HG02610 (cell line): ENCODE measurements around the gene SPATA19.
"Not testable (repeated sequence)": the region's sequence is repeated elsewhere in the genome, so short reads cannot be mapped to it uniquely, and the experiment has no call there.

ENCODE experiments used
- ATAC-seq: cut with Tn5 transposase; IDR thresholded peaks from one replicate; pipeline ENCODE4 v1.9.1; 2021; ENCODE audit warnings: mild to moderate bottlenecking, moderate library complexity; ENCODE audit not compliant: unreplicated experiment

The SPATA19 gene

GRCh38 chr11:133845413-133845812 lies at the start of gene SPATA19:
SPATA19 (minus strand) TSS chr11:133845513; CDS start chr11:133845446, 67 bp downstream.
- no peak for ATAC-seq

GRCh38 chr11:133895061-133895479 lies 49.8 kb upstream of the SPATA19 start:
- ATAC-seq: no peak

GRCh38 chr11:133893381-133893780 lies 48.1 kb upstream of the SPATA19 start:
- ATAC-seq: no peak

GRCh38 chr11:133892584-133893380 lies 47.5 kb upstream of the SPATA19 start:
- ATAC-seq: no peak

GRCh38 chr11:133892126-133892525 lies 46.8 kb upstream of the SPATA19 start:
- ATAC-seq: no peak

GRCh38 chr11:133889893-133890292 lies 44.6 kb upstream of the SPATA19 start:
- no peak for ATAC-seq

GRCh38 chr11:133889188-133889587 lies 43.9 kb upstream of the SPATA19 start:
- no peak for ATAC-seq

GRCh38 chr11:133887692-133888332 lies 42.5 kb upstream of the SPATA19 start:
- no peak for ATAC-seq

- no peak for ATAC-seq
Observed at GRCh38 chr11:133886029-133886428, 40.7 kb upstream of the SPATA19 start.

GRCh38 chr11:133872160-133872559 lies 26.8 kb upstream of the SPATA19 start:
- ATAC-seq: no peak

GRCh38 chr11:133867456-133867855 lies 22.1 kb upstream of the SPATA19 start:
- ATAC-seq: no peak

- ATAC-seq: no peak
Observed at GRCh38 chr11:133865466-133865865, 20.2 kb upstream of the SPATA19 start.

GRCh38 chr11:133864756-133865155 lies 19.4 kb upstream of the SPATA19 start:
- no peak for ATAC-seq

GRCh38 chr11:133860151-133860550 lies 14.8 kb upstream of the SPATA19 start:
- no peak for ATAC-seq

- ATAC-seq: not testable (repeated sequence)
Observed at GRCh38 chr11:133854330-133854960, 9.1 kb upstream of the SPATA19 start.

GRCh38 chr11:133844217-133844616 lies 1.1 kb downstream of the SPATA19 start:
- ATAC-seq: no peak

- ATAC-seq: no peak
Observed at GRCh38 chr11:133843454-133843987, 1.8 kb downstream of the SPATA19 start.

GRCh38 chr11:133842730-133843129 lies 2.6 kb downstream of the SPATA19 start:
- ATAC-seq: no peak

- ATAC-seq: no peak
Observed at GRCh38 chr11:133842053-133842452, 3.3 kb downstream of the SPATA19 start.

- no peak for ATAC-seq
Observed at GRCh38 chr11:133841279-133842043, 3.9 kb downstream of the SPATA19 start.

GRCh38 chr11:133840479-133840941 lies 4.8 kb downstream of the SPATA19 start:
- ATAC-seq: no peak
